ENCODE data around the gene ASTN1. TPM values are rescaled to one million over a fixed set of nuclear protein-coding genes. Genes with fewer than 3 reads are reported as not detected.

Gene ASTN1
- total RNA-seq, 4 donors from 2014 or later: 1.2 to 2.2 (median 1.6) TPM

- DNase-seq (ENCODE audit: extremely low spot score): no peak
- peaks cover 0 to 13% (median 11%) of the 10 kb centered on the region in 4 donors for H3K4me1 ChIP-seq
- intact Hi-C loops (cut with DNase I): no loop called here
- no peaks in the 10 kb centered on the region for H3K9me3 ChIP-seq
- H3K27me3 ChIP-seq: no peaks in the 10 kb centered on the region
- no peaks in the 10 kb centered on the region for H3K36me3 ChIP-seq
- H3K27ac ChIP-seq (replicated peaks in 1 of 4): no peak overlapping the region
- WGBS: 71% methylated on average over 2 of the region's 2 CpGs
- no peak overlapping the region for H3K4me3 ChIP-seq
- no peak for TF ChIP-seq EP300 (IDR thresholded peaks at IDR 0.05)
- TF ChIP-seq CTCF (IDR thresholded peaks at IDR 0.05): no peak
- no peak for TF ChIP-seq POLR2A (IDR thresholded peaks at IDR 0.05; ENCODE audit: low read depth)
- no peak for TF ChIP-seq POLR2AphosphoS5 (IDR thresholded peaks at IDR 0.05)
These were observed 99.1 kb downstream of the ASTN1 start for GRCh38 chr1:177065430-177065829.

DNA sequence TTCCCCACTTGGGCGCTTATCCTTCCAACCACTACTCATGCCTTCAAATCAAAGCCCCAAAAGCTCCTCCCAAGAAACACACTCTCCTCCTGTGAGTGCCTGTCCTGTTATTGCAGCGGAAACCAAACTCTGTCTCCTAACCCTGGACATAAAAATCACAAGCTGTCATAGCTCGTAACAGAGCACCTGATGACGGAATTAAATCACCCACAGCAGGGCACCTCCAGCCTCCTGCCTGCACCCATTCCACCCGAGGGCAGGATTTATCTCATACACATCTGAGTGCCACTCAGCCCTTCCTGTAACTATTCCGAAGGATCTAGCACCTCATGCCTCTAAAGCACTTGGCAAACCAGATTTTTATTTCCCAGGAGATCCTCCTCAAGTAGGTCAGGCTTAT is 100.9 kb downstream of the ASTN1 start:
- intact Hi-C loops (cut with DNase I): no loop called here
- no peak for DNase-seq (ENCODE audit: extremely low spot score)
- no peak overlapping the region for H3K4me3 ChIP-seq
- H3K4me1 ChIP-seq: no peaks in the 10 kb centered on the region
- TF ChIP-seq POLR2A (IDR thresholded peaks at IDR 0.05; ENCODE audit: low read depth): no peak
- TF ChIP-seq CTCF (IDR thresholded peaks at IDR 0.05): no peak
- no peak for TF ChIP-seq POLR2AphosphoS5 (IDR thresholded peaks at IDR 0.05)
- no peak for TF ChIP-seq EP300 (IDR thresholded peaks at IDR 0.05)
- no peaks in the 10 kb centered on the region for H3K36me3 ChIP-seq
- no peaks in the 10 kb centered on the region for H3K9me3 ChIP-seq
- H3K27ac ChIP-seq (replicated peaks in 1 of 4): no peak overlapping the region
- 90% methylated on average over 6 of the region's 6 CpGs for WGBS
- no peaks in the 10 kb centered on the region for H3K27me3 ChIP-seq

GRCh38 chr1:177054542-177054941 is 110.0 kb downstream of the ASTN1 start:
- Histone ChIP-seq H3K4me3 (no peak overlapping the region), H3K27ac (replicated peaks in 1 of 4) (no peak overlapping the region), H3K4me1 (no peaks in the 10 kb centered on the region), H3K36me3 (no peaks in the 10 kb centered on the region), H3K9me3 (no peaks in the 10 kb centered on the region), H3K27me3 (no peaks in the 10 kb centered on the region)
- intact Hi-C loops (cut with DNase I): no loop called here
- TF ChIP-seq POLR2AphosphoS5 (IDR thresholded peaks at IDR 0.05) (no peak), POLR2A (IDR thresholded peaks at IDR 0.05; ENCODE audit: low read depth) (no peak), CTCF (IDR thresholded peaks at IDR 0.05) (no peak)
- DNase-seq (ENCODE audit: extremely low spot score): no peak

- Histone ChIP-seq H3K27me3 (no peaks in the 10 kb centered on the region), H3K4me3 (no peak overlapping the region), H3K36me3 (no peaks in the 10 kb centered on the region), H3K9me3 (no peaks in the 10 kb centered on the region), H3K4me1 (no peaks in the 10 kb centered on the region), H3K27ac (replicated peaks in 1 of 4) (no peak overlapping the region)
- no peak for DNase-seq (ENCODE audit: extremely low spot score)
- intact Hi-C loops (cut with DNase I): no loop called here
- 84% methylated on average over 3 of the region's 3 CpGs for WGBS
- no peak for TF ChIP-seq POLR2AphosphoS5 (IDR thresholded peaks at IDR 0.05)
These were observed 110.9 kb downstream of the ASTN1 start for GRCh38 chr1:177053648-177054047.

DNA sequence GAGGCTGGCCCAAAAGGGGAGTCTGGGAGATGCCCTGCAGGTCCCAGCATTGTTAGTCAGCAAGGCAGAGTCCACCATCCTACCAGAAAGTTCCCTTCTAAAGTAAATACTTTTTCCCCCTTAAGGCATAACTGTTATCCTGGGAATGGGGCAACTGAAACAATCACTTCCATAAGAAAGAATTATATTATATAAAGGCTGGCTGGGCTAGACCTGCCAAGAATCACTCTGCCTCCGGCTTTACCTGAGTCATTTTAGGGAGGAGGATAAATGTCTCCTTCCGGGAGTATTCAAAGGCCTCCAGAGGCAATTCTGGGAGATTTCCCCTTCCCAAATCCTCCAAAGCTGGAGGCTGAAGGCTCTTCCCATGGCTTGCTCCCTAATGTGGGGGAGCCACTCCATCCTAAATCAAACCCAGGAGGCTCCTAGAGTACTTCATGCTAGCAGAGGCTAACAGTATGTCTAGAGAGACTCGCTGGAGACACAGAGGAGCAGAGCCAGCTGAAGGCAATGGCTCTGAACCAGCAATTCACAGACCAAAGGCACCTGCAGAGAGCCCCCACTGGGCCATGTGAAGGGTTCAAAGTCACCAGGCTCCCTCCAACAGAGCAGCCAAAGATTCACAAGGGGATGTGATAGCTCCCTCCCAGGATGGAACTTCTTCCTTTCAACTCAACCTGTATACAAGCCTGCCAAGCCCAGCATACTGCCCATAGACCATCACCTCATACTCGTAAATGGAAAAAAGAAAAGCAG is 116.0 kb downstream of the ASTN1 start:
- Histone ChIP-seq H3K9me3 (no peaks in the 10 kb centered on the region), H3K36me3 (no peaks in the 10 kb centered on the region), H3K4me1 (no peaks in the 10 kb centered on the region), H3K27ac (replicated peaks in 1 of 4) (no peak overlapping the region), H3K27me3 (no peaks in the 10 kb centered on the region), H3K4me3 (no peak overlapping the region)
- TF ChIP-seq POLR2A (IDR thresholded peaks at IDR 0.05; ENCODE audit: low read depth) (no peak), POLR2AphosphoS5 (IDR thresholded peaks at IDR 0.05) (no peak), EP300 (IDR thresholded peaks at IDR 0.05) (no peak), CTCF (IDR thresholded peaks at IDR 0.05) (no peak)
- intact Hi-C loops (cut with DNase I): no loop called here
- WGBS: 82% methylated on average over 3 of the region's 4 CpGs
- DNase-seq (ENCODE audit: extremely low spot score): no peak
